Epithelial cell of alveolus of lung (primary cell): ENCODE results near the gene GSTT4. TPM values are rescaled to one million over a fixed set of nuclear protein-coding genes. Genes with fewer than 3 reads are reported as not detected.

Source experiments
- total RNA-seq: library from RNA; depleted of rRNA; stranded (reverse); fragments of >200 nt; gene quantifications from 2 replicates; pipeline ENCODE4 v1.2.1, GENCODE V29; 2015

GSTT4 gene
- total RNA-seq: not detected in 2 replicates

GRCh38 chr22:24005201-24005600 is at the start of gene GSTT4:
Gene GSTT4, minus strand, starts transcription at chr22:24005453. Its CDS starts 97 bp downstream, at chr22:24005356.

GRCh38 chr22:23979557-23980240 is 25.6 kb downstream of the GSTT4 start, which contains the start of gene GSTT2:
Gene GSTT2, plus strand, starts transcription at chr22:23980134.

GRCh38 chr22:23974345-23974744 is 30.9 kb downstream of the GSTT4 start, which contains the start of gene DDT:
Gene DDT, minus strand, starts transcription at chr22:23974441. Its CDS starts 27 bp downstream, at chr22:23974414.

GRCh38 chr22:23966568-23966967 is 38.7 kb downstream of the GSTT4 start, which contains the start of gene DDTL:
Gene DDTL, plus strand, starts transcription at chr22:23966888. Its CDS starts 27 bp downstream, at chr22:23966915.

GRCh38 chr22:23961084-23961771 is 44.0 kb downstream of the GSTT4 start, which contains the start of gene GSTT2B:
Gene GSTT2B, minus strand, starts transcription at chr22:23961195. Its CDS starts 64 bp downstream, at chr22:23961131.

Other genes with a start within 250 kb of the GSTT4 start
- gene C22orf15, start 242.5 kb downstream of the GSTT4 start, total RNA-seq: 0.08 and 0.52 TPM in 2 replicates
- gene CHCHD10, start 237.5 kb downstream of the GSTT4 start, total RNA-seq: 15.6 and 16.9 TPM in 2 replicates
- gene MMP11, start 232.6 kb downstream of the GSTT4 start, total RNA-seq: 10.9 and 14.0 TPM in 2 replicates
- gene SMARCB1, start 218.5 kb downstream of the GSTT4 start, total RNA-seq: 85.3 and 104 TPM in 2 replicates
- 6.9 TPM in 1 of 2 replicates, not detected in the other for gene DERL3, start 166.4 kb downstream of the GSTT4 start, total RNA-seq
- 6.1 and 10.7 TPM in 2 replicates for gene SLC2A11, start 147.6 kb downstream of the GSTT4 start, total RNA-seq
- 871 and 1,287 TPM in 2 replicates for gene MIF, start 111.1 kb downstream of the GSTT4 start, total RNA-seq
- 17.1 and 36.6 TPM in 2 replicates for gene GSTT2B, start 44.3 kb downstream of the GSTT4 start, total RNA-seq
- gene DDTL, start 38.6 kb downstream of the GSTT4 start, total RNA-seq: 0.26 and 2.6 TPM in 2 replicates
- gene DDT, start 31.0 kb downstream of the GSTT4 start, total RNA-seq: 135 and 140 TPM in 2 replicates
- gene GSTT2, start 25.3 kb downstream of the GSTT4 start, total RNA-seq: 0.13 TPM in 1 of 2 replicates, not detected in the other
- 25.2 and 37.4 TPM in 2 replicates for gene CABIN1, start 5.9 kb upstream of the GSTT4 start, total RNA-seq
- gene SUSD2, start 176.0 kb upstream of the GSTT4 start, total RNA-seq: 8.9 and 9.1 TPM in 2 replicates
- 17.7 and 32.3 TPM in 2 replicates for gene GGT5, start 239.6 kb upstream of the GSTT4 start, total RNA-seq